Activated CD4-positive, alpha-beta T cell treated with anti-CD3 and anti-CD28 coated beads for 4 hours (primary cell): ENCODE results near the gene DGKG.

Experiments
- DNase-seq, 2 donors: peaks; one replicate each; pipeline ENCODE4 v3.0.0-alpha.2; 2020

The DGKG gene

GRCh38 chr3:186207515-186207914 is 154.5 kb downstream of the DGKG start:
- no peak for DNase-seq

- DNase-seq, result no peak
Measured at GRCh38 chr3:186200726-186201125, 161.3 kb downstream of the DGKG start.

GRCh38 chr3:186198442-186198841 is 163.6 kb downstream of the DGKG start:
- DNase-seq, result no peak

- DNase-seq, result no peak
Measured at GRCh38 chr3:186194451-186194811, 167.6 kb downstream of the DGKG start.

- DNase-seq, result no peak
Measured at GRCh38 chr3:186193534-186194450, 168.2 kb downstream of the DGKG start.

GRCh38 chr3:186192823-186193222 is 169.2 kb downstream of the DGKG start:
- no peak for DNase-seq

GRCh38 chr3:186189492-186189891 is 172.5 kb downstream of the DGKG start:
- DNase-seq, result no peak

GRCh38 chr3:186187401-186188275 is 174.4 kb downstream of the DGKG start:
- DNase-seq, result no peak

- DNase-seq, result no peak
Measured at GRCh38 chr3:186185194-186185787, 176.7 kb downstream of the DGKG start.

- DNase-seq, result no peak
Measured at GRCh38 chr3:186184021-186184420, 178.0 kb downstream of the DGKG start.

- DNase-seq, result no peak
Measured at GRCh38 chr3:186182850-186183249, 179.2 kb downstream of the DGKG start.

GRCh38 chr3:186181901-186182300 is 180.1 kb downstream of the DGKG start:
- DNase-seq, result no peak

- DNase-seq, result no peak
Measured at GRCh38 chr3:186180891-186181481, 181.0 kb downstream of the DGKG start.

- DNase-seq, result no peak
Measured at GRCh38 chr3:186180151-186180550, 181.9 kb downstream of the DGKG start.

- no peak for DNase-seq
Measured at GRCh38 chr3:186178412-186178811, 183.6 kb downstream of the DGKG start.

GRCh38 chr3:186176373-186176990 is 185.6 kb downstream of the DGKG start:
- DNase-seq, result no peak

- DNase-seq, result no peak
Measured at GRCh38 chr3:186173224-186173815, 188.7 kb downstream of the DGKG start.

GRCh38 chr3:186172353-186172752 is 189.7 kb downstream of the DGKG start:
- DNase-seq, result no peak

- no peak for DNase-seq
Measured at GRCh38 chr3:186171521-186171920, 190.5 kb downstream of the DGKG start.

GRCh38 chr3:186170516-186170915 is 191.5 kb downstream of the DGKG start:
- no peak for DNase-seq

GRCh38 chr3:186169379-186169778 is 192.7 kb downstream of the DGKG start:
- no peak for DNase-seq

- no peak for DNase-seq
Measured at GRCh38 chr3:186168976-186169375, 193.1 kb downstream of the DGKG start.
